ENCODE results near the gene COX18. TPM values are rescaled to one million over a fixed set of nuclear protein-coding genes. Genes with fewer than 3 reads are reported as not detected.

Gene COX18
- total and polyA plus RNA-seq, 2 of the 4 experiments (the other 2 are of a cell fraction), result 8.0 to 22.0 TPM

- no peak overlapping the region for H3K9ac ChIP-seq (ENCODE audit: low read depth, low read length)
- no peak overlapping the region for H3K4me2 ChIP-seq (ENCODE audit: low read depth, low read length)
- no peak overlapping the region for H2AFZ ChIP-seq (replicated peaks; ENCODE audit: low read length, poor library complexity)
- H3K27me3 ChIP-seq (ENCODE audit: control insufficient read depth, insufficient read depth, low read length), result no peaks in the 10 kb centered on the region
- H3K4me1 ChIP-seq (ENCODE audit: control insufficient read depth, insufficient read depth, low read length), result no peaks in the 10 kb centered on the region; the same call in 1 of the 2 replicates
- H3K23ac ChIP-seq (ENCODE audit: low read depth, low read length), result no peak overlapping the region
- H3K36me3 ChIP-seq (ENCODE audit: control insufficient read depth, insufficient read depth, low read length), result peaks cover 9% of the 10 kb centered on the region
- no peak overlapping the region for H4K91ac ChIP-seq (ENCODE audit: insufficient read depth, low read depth, low read length)
- ChIA-PET CTCF (no interaction called here), POLR2A (ENCODE audit: unreplicated experiment) (no interaction called here)
- H3K27ac ChIP-seq (ENCODE audit: insufficient read depth, low read length), result no peak overlapping the region
- no peaks in the 10 kb centered on the region for H3K9me3 ChIP-seq (ENCODE audit: control insufficient read depth, insufficient read depth, low read length)
- H3K4me3 ChIP-seq (ENCODE audit: insufficient read depth, low read depth, low read length), result no peak overlapping the region
- in situ Hi-C loops (cut with MboI; ENCODE audit: low sequenced_read_pairs) (no loop called here), intact Hi-C loops (cut with micrococcal nuclease) (loop anchor here (5.0 kb wide), 1 partner anchor 241 kb away; no protein-coding TSS in a partner anchor), dilution Hi-C loops (cut with HindIII; ENCODE audit: low sequenced_read_pairs, unreplicated experiment) (no loop called here)
- ATAC-seq (ENCODE audit: low read depth) (no peak), DNase-seq (no peak)
- no peak overlapping the region for H2AK5ac ChIP-seq (ENCODE audit: low read depth, low read length)
- no peak overlapping the region for H2AK9ac ChIP-seq (replicated peaks; ENCODE audit: low read depth, low read length, poor library complexity)
- H2BK15ac ChIP-seq (ENCODE audit: low read depth, low read length), result no peak overlapping the region
- no peak for TF ChIP-seq RAD21 (IDR thresholded peaks at IDR 0.05; ENCODE audit: low read length)
- WGBS, 2 experiments (ENCODE audit: extremely low coverage in 2 of 2, insufficient read length in 1 of 2), result no CpG with 5 or more reads among the region's 3 CpGs
- H4K20me1 ChIP-seq (ENCODE audit: insufficient read depth, low read length), result no peaks in the 10 kb centered on the region
- H3K79me1 ChIP-seq (ENCODE audit: low read depth in 1 of 2, low read length in 2 of 2), result peaks cover 15 to 26% of the 10 kb centered on the region in 2 experiments
- no peak overlapping the region for H4K5ac ChIP-seq (ENCODE audit: low read depth, low read length)
- no peaks in the 10 kb centered on the region for H3K9me1 ChIP-seq (ENCODE audit: insufficient read depth, low read length)
- no peak overlapping the region for H3K18ac ChIP-seq (ENCODE audit: low read depth, low read length)
- no peak overlapping the region for H3K56ac ChIP-seq (ENCODE audit: extremely low read depth, insufficient read depth, low read length)
- BruUV-seq (replicated peaks), result no TSS peak
- no peak overlapping the region for H2BK5ac ChIP-seq (ENCODE audit: low read depth, low read length, poor library complexity, severe bottlenecking)
- H2BK20ac ChIP-seq (ENCODE audit: low read depth, low read length), result no peak overlapping the region
- no peak overlapping the region for H3K4ac ChIP-seq (ENCODE audit: low read depth, low read length)
- no peak overlapping the region for H3K14ac ChIP-seq (replicated peaks; ENCODE audit: low read depth, low read length)
- H4K8ac ChIP-seq (ENCODE audit: low read depth in 2 of 2, low read length in 2 of 2), result no peak overlapping the region
- no peak overlapping the region for H2BK120ac ChIP-seq (ENCODE audit: low read depth, low read length)
These were observed 3.1 kb downstream of the COX18 start for GRCh38 chr4:73066445-73066844.
